ENCODE data around the gene CMYA5.

DNA sequence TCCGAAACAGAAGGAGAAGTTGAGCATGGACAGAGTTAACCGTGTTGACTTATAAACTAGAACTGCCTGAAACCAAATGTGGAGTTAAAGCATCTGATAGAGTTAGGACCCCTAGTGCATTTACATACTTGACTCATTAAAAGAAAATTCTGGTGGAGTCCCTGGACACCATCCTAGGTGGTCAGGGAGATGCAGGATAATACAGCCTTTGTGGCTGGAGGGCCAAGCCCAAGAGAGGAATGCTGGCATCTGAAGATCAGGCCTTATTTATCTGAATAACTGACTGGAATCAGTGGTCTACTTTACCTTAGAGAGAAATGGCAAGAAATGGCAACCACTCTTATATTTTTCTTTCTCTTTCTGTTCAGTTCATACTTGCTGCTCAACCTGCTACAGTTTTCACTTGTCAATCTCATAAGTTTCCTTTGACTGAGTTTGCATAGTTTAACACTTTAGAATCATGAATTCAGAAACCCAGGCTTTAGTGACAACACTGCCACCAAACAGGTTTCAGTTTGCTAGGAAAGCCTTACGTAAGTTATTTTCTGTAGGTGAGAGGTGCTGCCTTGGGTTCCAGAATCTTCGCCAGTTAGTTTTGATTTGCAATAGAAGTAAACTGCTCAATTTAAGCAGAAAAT, 10.2 kb downstream of the CMYA5 start:
- no peak for TF ChIP-seq POLR2A (IDR thresholded peaks at IDR 0.05; ENCODE audit: low read length)
- no peak for TF ChIP-seq GATA1 (IDR thresholded peaks at IDR 0.05; ENCODE audit: low read depth, low read length)

Measured in erythroblast (primary cell).